NT2/D1 (cell line): ENCODE measurements around the gene PRDM11.

ENCODE experiments used
- SUZ12 ChIP-seq: IDR thresholded peaks from 2 replicates; pipeline ENCODE4 v1.6.1; 2011; ENCODE audit not compliant: insufficient read length, insufficient read depth; ENCODE audit errors: extremely low read depth
- YY1 ChIP-seq: IDR thresholded peaks from 2 replicates; pipeline ENCODE4 v1.6.1; 2011; ENCODE audit not compliant: insufficient read length, insufficient read depth
- ZNF274 ChIP-seq: IDR thresholded peaks from 2 replicates; pipeline ENCODE4 v1.6.1; 2011; ENCODE audit warnings: mild to moderate bottlenecking, low read depth, low read length

- TF ChIP-seq SUZ12: no peak
- TF ChIP-seq ZNF274: no peak
- TF ChIP-seq YY1: no peak
Observed at GRCh38 chr11:45250035-45250718, 103.7 kb downstream of the PRDM11 start.
